ENCODE data around the gene CIT. TPM values are rescaled to one million over a fixed set of nuclear protein-coding genes. Genes with fewer than 3 reads are reported as not detected.

Gene CIT
- total and polyA plus RNA-seq, 9 of the 15 experiments (the other 6 are each of a cell fraction or from before 2014, with no cell fraction given) = 1.1 to 46.7 (median 21.3) TPM

- TF ChIP-seq ZBTB8A (IDR thresholded peaks at IDR 0.05; ENCODE audit: partially characterized antibody) = no peak
These were observed 92.4 kb downstream of the CIT start (continued) for GRCh38 chr12:119784673-119785072.

DNA sequence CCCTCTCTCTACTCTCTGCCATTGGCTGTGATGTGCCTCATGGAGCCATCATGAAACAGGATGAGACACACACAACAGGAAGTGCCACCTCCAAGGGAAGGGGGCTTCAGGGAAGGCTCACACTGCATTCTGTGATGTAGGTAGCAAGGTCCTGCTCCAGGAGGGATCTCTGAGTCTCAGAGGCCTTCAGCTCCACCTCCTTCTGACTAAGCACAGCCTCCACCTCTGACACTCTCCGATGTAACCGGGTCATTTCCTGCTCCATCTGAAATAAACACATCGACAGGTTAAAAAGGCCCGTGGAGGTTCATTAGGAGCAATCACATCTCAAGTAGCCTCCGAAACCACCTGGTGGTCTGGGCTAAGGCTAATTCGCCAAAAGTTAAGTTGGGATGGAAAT is 93.3 kb downstream of the CIT start:
- CTCF ChIA-PET (ENCODE audit: low intra/inter-chr PET ratio) = no interaction called here

More for the DNA sequence above, 93.3 kb downstream of the CIT start:
- FAIRE-seq (no peak), ATAC-seq (no peak), DNase-seq (ENCODE audit: extremely low read depth in 1 of 4, low spot score in 3 of 4) (no peak)
- Histone ChIP-seq H2AFZ (ENCODE audit: low read depth, low read length) (no peak overlapping the region), H3K79me2 (ENCODE audit: control insufficient read depth, insufficient read depth, low read length) (no peaks in the 10 kb centered on the region), H3K4me1 (replicated peaks in 1 of 2; ENCODE audit: control insufficient read depth in 2 of 2, insufficient read depth in 2 of 2, low read length in 2 of 2) (no peaks in the 10 kb centered on the region), H3K4me3 (no peak overlapping the region), H3K36me3 (ENCODE audit: control insufficient read depth, insufficient read depth, low read length) (peaks cover 49% of the 10 kb centered on the region), H3K4me2 (ENCODE audit: insufficient read depth, low read length) (no peak overlapping the region), H3K9me1 (ENCODE audit: control insufficient read depth, insufficient read depth, low read length) (no peaks in the 10 kb centered on the region), H3K9ac (ENCODE audit: insufficient read depth in 1 of 2, low read depth in 2 of 2, low read length in 2 of 2) (no peak overlapping the region), H3K9me3 (replicated peaks; ENCODE audit: control insufficient read depth, insufficient read depth, low read depth, low read length) (no peaks in the 10 kb centered on the region), H3K27me3 (ENCODE audit: control insufficient read depth in 2 of 2, insufficient read depth in 2 of 2, low read length in 2 of 2) (no peaks in the 10 kb centered on the region), H3K27ac (ENCODE audit: extremely low read depth, low read depth, low read length) (no peak overlapping the region), H4K20me1 (replicated peaks; ENCODE audit: control insufficient read depth, insufficient read depth, low read length) (no peaks in the 10 kb centered on the region)
- TF ChIP-seq TFAM (CRISPR knock-in tag; conservative IDR thresholded peaks at IDR 0.05) (no peak), TAF7 (tag; IDR thresholded peaks at IDR 0.05) (no peak), TRIM24 (IDR thresholded peaks at IDR 0.05) (no peak), ELF2 (CRISPR knock-in tag; IDR thresholded peaks at IDR 0.05) (no peak), NR2F6 (CRISPR knock-in tag; IDR thresholded peaks at IDR 0.05) (no peak), ZFX (CRISPR knock-in tag; IDR thresholded peaks at IDR 0.05) (no peak), ZNF77 (CRISPR knock-in tag; IDR thresholded peaks at IDR 0.05) (no peak)
- TF ChIP-seq, protein P1, sequence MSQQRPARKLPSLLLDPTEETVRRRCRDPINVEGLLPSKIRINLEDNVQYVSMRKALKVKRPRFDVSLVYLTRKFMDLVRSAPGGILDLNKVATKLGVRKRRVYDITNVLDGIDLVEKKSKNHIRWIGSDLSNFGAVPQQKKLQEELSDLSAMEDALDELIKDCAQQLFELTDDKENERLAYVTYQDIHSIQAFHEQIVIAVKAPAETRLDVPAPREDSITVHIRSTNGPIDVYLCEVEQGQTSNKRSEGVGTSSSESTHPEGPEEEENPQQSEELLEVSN (IDR thresholded peaks at IDR 0.05; ENCODE audit: borderline replicate concordance in 1 of 2, extremely low read depth in 1 of 2, insufficient read depth in 1 of 2, insufficient read length in 1 of 2, low read depth in 1 of 2, low read length in 1 of 2, poor library complexity in 1 of 2, severe bottlenecking in 1 of 2) = no peak
- TF ChIP-seq, protein P2, sequence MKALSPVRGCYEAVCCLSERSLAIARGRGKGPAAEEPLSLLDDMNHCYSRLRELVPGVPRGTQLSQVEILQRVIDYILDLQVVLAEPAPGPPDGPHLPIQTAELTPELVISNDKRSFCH (CRISPR knock-in tag; IDR thresholded peaks at IDR 0.05) = no peak
- TF ChIP-seq, protein P2 (tag; IDR thresholded peaks at IDR 0.05) = no peak
- POLR2A ChIA-PET = no interaction called here
- no TSS peak for BruUV-seq (replicated peaks)
- intact Hi-C loops (cut with micrococcal nuclease) = no loop called here
- in situ Hi-C loops (cut with MboI) = no loop called here
- WGBS (ENCODE audit: insufficient coverage, low coverage, missing lambda C conversion rate) = 89% methylated on average over 6 of the region's 6 CpGs

All from K562 (cell line).